Bronchial epithelial cell (primary cell): ENCODE measurements around the gene CSNK2B. TPM values are rescaled to one million over a fixed set of nuclear protein-coding genes. Genes with fewer than 3 reads are reported as not detected.

Source experiments
- DNase-seq: peaks from one replicate; pipeline ENCODE4 v3.0.0-alpha.2; 2010; ENCODE audit warnings: low read depth
- FAIRE-seq: peaks from 2 replicates; lab custom pipeline; 2011; peaks lifted over from hg19 to GRCh38; lab: Jason Lieb, UNC
- H3K27me3 ChIP-seq: 2 replicates; pipeline ENCODE4 v1.5.1; 2011; ENCODE audit warnings: low read length; ENCODE audit not compliant: control insufficient read depth, insufficient read depth
- H3K36me3 ChIP-seq: 2 replicates; pipeline ENCODE4 v1.5.1; 2011; ENCODE audit warnings: low read length; ENCODE audit not compliant: control insufficient read depth, insufficient read depth
- H3K4me3 ChIP-seq: 2 replicates; pipeline ENCODE4 v1.5.1; 2011; ENCODE audit warnings: mild to moderate bottlenecking, low read depth, low read length, control low read depth
- total RNA-seq: library from RNA; depleted of rRNA; stranded (reverse); fragments of >200 nt; gene quantifications from 2 replicates; pipeline ENCODE4 v1.2.1, GENCODE V29; 2014
- TF ChIP-seq, protein P1 (sequence below): IDR thresholded peaks from 2 replicates; pipeline ENCODE4 v1.5.1; 2011; ENCODE audit warnings: mild to moderate bottlenecking, moderate library complexity, low read length, control low read depth, inconsistent platforms; ENCODE audit not compliant: insufficient read depth, severe bottlenecking

Gene CSNK2B
- total RNA-seq, 1 donor from 2014 or later, result 61.1 TPM

DNA sequence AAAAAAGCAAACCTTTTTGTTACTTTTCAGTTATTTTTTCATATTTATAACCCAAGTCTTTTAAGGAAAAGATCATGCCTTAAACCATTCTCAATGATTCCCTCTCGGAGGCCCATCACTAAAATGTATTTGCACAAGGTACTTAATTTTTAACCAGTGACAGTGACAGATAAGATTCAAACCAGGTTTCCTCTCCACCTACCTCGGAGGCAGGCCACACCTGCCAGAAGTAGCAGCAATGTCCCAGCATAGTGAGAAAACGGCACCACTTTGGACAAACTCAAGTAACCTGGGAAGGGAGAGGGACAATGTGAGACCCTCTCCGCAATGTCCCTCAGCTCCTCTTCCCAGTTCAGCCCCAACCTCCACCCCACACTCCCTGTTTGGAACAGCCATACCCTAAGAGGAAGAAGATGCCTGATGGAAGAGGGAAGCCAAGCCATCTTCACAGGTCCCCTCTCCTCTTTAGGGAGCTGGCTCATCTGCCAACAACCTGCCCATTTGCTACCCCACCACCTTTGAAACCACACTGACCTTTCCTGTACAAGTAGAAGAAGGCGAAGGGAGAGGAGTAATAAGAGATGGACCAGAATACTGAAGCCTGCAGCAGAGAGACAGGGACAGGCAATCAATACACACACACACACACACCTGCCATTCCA, 35.0 kb downstream of the CSNK2B start:
- Histone ChIP-seq H3K4me3 (no peak overlapping the region), H3K36me3 (peaks cover 4% of the 10 kb centered on the region), H3K27me3 (no peaks in the 10 kb centered on the region)
- no peak for FAIRE-seq
- DNase-seq, result no peak
- TF ChIP-seq, protein P1, sequence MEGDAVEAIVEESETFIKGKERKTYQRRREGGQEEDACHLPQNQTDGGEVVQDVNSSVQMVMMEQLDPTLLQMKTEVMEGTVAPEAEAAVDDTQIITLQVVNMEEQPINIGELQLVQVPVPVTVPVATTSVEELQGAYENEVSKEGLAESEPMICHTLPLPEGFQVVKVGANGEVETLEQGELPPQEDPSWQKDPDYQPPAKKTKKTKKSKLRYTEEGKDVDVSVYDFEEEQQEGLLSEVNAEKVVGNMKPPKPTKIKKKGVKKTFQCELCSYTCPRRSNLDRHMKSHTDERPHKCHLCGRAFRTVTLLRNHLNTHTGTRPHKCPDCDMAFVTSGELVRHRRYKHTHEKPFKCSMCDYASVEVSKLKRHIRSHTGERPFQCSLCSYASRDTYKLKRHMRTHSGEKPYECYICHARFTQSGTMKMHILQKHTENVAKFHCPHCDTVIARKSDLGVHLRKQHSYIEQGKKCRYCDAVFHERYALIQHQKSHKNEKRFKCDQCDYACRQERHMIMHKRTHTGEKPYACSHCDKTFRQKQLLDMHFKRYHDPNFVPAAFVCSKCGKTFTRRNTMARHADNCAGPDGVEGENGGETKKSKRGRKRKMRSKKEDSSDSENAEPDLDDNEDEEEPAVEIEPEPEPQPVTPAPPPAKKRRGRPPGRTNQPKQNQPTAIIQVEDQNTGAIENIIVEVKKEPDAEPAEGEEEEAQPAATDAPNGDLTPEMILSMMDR, result no peak

DNA sequence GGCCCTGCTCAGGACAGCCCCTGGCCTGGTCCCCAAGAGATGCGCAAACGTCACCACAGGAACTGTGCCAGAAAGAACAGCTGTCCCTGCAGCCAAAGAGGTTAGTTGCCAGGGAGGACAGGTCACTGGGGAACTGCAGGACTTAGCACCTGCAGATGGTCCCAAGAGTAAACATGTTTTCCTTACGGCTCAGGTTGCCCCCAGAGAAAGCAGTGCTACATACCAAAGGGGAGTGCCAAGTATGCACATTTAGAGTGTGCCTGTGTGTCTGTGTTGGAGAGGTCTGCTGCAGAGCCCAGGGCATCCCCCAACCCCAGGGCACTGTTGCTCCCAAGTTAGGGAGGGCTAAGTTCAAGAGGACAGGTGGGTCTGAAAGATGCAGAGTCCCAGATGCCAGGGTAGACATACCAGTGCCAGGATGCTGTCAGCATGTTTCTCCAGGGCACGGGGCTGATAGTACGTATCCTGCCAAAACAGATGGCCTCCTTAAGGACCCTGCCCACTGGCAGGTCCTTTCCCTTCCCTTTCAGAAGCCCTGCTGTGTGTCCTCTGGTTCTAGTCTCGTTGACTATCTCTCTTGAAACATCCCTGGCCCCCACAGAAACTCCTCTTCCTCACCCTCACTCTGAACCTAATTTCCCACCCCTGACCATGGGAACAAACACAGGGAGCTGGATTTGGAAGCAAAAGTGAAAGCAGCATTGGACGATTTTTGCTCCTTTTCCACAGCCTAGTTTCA, 36.0 kb downstream of the CSNK2B start:
- TF ChIP-seq, protein P1, result no peak
- DNase-seq, result no peak
- no peaks in the 10 kb centered on the region for H3K27me3 ChIP-seq
- no peak for FAIRE-seq
- H3K36me3 ChIP-seq, result peaks cover 2% of the 10 kb centered on the region
- peak overlapping the region; percentile 88 for H3K4me3 ChIP-seq

DNA sequence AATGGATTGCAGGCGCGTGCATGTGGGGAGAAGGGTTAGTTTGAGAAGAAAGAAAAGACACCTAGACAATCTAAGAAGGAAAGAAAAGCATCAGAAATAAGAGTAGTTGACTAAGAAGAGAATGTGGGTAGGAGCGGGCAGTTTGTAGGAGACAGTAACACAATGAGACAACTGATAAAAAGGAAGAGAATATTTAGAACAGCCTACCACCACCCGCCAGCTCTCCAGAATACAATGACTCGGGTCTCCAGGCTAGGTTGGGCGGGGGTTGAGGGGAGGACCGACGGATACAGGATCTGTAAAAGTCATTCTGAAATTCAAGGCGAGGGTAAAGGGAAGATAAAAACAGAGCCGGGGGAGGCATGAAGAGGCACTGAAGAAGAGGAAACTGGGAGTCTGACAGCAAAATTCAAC, 36.5 kb downstream of the CSNK2B start:
- no peak for FAIRE-seq

DNA sequence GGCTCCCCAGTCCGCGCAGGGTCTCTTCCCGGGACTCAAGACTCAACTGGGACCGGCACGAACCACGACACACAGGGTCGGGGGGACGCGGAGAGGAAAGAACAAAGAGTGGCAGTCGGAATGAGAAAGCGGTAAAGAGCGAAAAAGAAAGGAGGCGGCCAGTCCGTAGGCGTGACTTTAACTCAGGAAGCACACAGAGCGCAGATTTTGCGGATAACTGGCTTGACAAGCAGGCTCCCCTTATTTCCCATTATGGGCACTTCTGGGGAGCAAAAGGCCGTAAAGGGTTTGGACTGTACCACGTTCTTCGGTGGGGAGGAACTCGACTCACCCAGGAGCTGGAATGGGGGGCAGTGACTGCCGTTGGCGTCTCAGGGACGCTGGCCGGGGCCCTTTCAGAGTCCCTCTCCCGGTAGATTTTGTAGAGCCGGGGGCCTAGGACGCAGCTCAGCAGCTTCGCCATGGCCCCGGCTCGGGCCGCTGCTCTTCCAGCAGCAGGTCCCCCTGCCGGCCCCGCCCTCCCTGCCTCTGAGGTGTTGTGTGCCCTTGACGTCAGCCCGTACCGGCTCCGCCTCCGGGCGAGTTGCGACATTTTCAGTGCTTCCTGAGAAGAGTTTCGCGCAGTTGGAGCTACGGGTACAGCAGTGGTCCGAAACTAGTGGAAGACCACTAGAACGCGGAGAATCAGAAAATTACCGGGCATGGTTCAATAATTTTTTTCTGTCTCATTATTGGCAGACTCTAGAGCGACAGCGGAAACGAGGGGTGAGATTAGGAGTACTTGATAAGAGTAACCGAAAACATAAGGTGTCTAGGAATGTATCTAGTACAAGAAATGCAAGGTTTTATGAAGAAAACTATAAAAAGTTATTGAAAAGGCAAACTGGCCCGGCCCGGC, 37.2 kb downstream of the CSNK2B start, which contains the start of gene ABHD16A:
Gene ABHD16A, minus strand, starts transcription at position 506 of the 898 bp plus-strand sequence. Its CDS starts 43 bp downstream, at position 463.
- DNase-seq (peak; percentile 95), FAIRE-seq (no peak)
- Histone ChIP-seq H3K36me3 (peaks cover 1% of the 10 kb centered on the region), H3K27me3 (no peaks in the 10 kb centered on the region), H3K4me3 (peak within 1 kb of the TSS; percentile 88)
- TF ChIP-seq, protein P1, result peak; percentile 16

More for the DNA sequence above, 36.5 kb downstream of the CSNK2B start:
- DNase-seq, result no peak
- TF ChIP-seq, protein P1, result no peak
- peaks cover 1% of the 10 kb centered on the region for H3K36me3 ChIP-seq
- peak overlapping the region; percentile 88 for H3K4me3 ChIP-seq
- H3K27me3 ChIP-seq, result no peaks in the 10 kb centered on the region

DNA sequence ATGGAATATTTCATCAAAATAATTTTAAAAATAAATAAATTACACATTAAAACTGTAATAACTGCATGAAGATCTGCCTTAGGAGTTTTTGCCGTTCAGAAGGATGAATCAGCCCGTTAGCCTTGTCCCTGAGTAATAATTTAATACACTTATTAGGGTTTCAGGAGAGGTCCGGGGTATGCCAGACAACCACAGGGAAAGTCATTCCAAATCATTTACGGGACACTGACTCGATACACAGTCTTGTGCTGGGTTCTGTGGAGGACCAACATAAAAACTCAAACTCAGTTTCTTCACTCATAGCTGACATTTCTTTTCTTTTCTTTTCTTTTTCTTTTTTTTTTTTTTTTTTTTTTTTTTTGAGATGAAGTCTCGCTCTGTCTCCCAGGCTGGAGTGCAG, 40.1 kb downstream of the CSNK2B start:
- TF ChIP-seq, protein P1, result no peak
- no peak for DNase-seq
- FAIRE-seq, result no peak
- H3K27me3 ChIP-seq, result no peaks in the 10 kb centered on the region
- H3K36me3 ChIP-seq, result peaks cover under 1% of the 10 kb centered on the region
- H3K4me3 ChIP-seq, result no peak overlapping the region
